GM21825 (cell line): ENCODE measurements around the gene NREP.
A peak's percentile ranks its signal among the peaks of the same experiment; 100 is the strongest.
"Not testable (repeated sequence)": the region's sequence is repeated elsewhere in the genome, so short reads cannot be mapped to it uniquely, and the experiment has no call there.

Experiments
- ATAC-seq: cut with Tn5 transposase; IDR thresholded peaks from one replicate; pipeline ENCODE4 v1.9.1; 2021; ENCODE audit warnings: mild to moderate bottlenecking, moderate library complexity; ENCODE audit not compliant: unreplicated experiment

The NREP gene

DNA sequence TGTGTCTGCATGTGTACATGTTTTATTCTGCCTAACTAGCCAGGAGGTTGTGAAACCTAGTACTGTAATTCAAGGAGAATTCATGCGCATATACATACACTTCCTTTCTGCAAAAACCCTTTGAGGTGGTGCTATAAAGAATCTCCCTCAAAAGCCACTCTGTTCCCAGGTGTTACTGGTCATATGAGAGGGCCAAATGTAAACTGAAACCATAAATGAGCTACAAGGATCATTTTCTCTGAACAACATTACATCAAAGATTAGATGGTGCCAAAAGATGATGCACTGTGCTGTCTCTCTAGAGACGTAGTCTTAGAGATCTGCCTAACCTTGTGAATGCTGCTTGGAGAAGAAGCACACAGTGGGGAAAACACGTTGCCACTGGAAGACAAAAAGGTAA, 15.7 kb downstream of the NREP start:
- ATAC-seq = no peak

- ATAC-seq = no peak
Observed at GRCh38 chr5:111739416-111739815, 17.6 kb downstream of the NREP start.

DNA sequence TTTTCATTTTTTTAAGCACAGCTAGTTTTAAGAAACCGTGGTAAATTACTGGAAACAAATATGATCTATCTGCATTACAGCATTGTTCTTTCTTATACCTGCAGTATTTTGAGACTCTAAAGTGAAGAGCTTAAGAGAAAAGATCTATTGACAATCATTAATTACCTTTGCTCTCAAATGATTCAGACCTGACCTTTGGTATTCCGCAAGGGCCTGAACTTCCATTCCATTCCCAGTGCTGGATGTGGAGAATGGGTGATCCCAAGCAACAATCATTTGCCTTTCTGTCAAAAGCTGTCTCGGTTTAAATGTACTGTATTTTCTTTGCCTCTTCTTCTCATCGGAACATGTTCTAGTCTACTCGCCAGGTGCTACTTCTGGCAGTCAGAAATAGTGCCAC, 18.9 kb downstream of the NREP start:
- no peak for ATAC-seq

DNA sequence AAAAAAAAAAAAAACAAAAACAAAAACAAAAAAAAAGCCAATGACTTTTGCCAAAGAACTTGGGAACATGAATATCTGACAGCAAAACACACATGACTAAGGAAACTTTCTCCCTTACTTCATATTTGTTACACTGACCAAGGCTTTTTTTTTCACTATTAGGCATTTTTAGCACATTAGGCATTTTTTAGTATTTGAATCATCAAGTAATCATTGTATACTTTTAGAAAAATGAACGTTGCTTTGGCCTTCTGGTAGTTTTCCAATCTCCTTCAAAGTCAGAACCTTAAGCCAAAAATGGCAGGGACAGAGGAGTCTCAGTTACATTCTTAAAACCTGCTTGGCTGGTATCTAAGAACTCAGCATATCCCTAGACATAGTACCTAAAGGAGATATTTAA, 19.3 kb downstream of the NREP start:
- ATAC-seq = no peak

DNA sequence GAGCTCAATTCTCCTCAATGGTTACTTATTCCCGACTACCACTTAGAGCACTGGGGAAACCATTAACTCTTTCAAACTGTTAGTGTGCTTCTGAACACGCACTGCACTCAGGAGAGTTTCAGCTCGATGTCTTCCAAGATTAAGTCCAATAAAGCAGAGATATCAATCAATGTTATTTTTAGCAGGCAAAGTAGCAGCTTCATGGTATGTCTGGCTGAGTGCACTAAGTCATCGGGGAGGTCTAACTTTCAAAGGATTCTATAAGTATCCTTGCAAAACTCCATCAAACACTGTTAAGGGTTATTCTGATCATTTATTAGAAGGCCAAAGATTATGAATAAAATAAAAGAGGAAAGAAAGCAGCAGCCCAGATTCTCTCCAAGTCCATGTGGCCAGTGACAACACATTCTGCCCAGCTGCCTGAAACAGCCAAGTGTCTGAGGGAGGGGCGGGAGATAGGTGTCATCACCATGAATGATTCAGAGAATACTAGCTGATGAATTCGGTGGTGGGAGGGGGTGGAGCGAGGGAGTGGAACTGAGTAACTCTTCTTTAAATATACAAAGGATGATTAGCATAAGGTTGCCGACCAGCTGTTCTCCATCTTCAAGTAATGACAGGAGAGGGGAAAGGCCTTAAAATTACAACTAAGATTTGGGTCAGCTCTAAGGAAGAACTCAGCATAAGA, 21.3 kb downstream of the NREP start:
- no peak for ATAC-seq

GRCh38 chr5:111734597-111734996, 22.4 kb downstream of the NREP start:
- no peak for ATAC-seq

GRCh38 chr5:111734013-111734412, 23.0 kb downstream of the NREP start:
- no peak for ATAC-seq

DNA sequence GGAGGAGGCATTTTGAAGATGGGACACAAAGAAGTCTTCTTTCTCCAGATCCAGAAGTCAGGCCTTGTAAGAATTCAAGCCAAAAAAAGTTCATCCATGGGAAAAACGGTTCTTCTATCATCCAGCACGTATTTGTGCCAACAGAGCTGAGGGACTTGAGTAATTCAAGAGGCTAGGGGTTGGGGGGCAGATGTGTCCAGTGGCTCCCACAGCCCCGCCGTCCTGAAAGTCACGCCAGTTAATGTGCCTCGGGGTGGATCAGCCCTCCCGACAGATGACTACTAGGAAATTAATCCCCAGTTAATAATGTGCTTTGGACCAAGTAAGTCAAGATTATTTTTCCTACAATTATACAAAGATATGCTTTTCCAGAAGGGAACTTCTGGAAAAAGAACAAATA, 23.4 kb downstream of the NREP start:
- ATAC-seq = no peak

DNA sequence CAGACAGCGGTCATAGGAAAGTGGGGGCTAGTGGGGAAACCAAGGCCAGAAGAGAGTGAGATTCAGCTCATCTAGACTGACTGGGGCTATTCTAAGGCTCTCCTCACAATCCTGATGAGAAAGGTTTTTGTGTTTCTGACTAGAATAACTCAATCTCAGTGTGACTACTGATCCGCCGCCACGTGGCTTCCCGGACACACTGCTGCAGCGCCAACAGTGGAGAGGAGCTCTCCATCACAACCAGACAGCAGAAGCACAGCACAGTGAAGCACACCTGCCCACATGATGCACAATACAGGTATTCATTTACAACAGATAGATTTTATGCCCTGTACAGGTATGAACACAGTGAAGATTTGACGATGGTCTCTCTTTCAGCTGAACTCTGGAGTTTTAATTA, 25.4 kb downstream of the NREP start:
- ATAC-seq = no peak

DNA sequence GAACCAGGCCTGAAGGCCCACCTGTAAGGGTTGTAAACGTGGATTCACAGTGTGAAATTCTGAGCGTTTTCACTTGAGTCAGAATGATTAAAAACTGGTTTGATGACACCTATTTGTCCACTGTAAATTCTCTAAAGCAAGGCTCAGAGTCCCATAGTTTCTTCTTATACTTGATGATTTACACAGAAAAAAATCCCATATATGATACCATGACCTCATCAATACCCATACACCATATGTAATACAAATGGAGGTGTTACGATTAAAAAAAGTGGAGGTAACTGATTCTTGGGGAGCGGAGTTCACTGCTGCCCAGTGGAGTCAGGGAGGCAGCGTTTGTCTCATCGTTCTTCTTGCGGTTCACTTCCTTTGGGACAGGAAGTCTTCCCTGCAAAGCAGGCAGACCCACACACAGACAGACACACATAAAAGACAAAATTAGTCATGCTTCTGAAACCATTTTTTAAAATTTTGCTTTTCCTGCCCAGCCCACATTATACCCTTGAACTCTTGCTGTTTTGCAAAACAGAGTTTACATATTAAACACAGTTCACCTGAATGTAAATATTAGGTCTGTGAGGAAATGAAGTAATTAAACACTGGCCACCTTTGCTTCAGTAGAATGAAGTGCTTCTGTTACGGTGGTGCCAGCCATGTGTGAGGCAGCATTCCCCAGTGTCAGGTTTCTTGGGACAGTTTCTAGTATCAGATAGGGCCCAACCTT, 26.2 kb downstream of the NREP start:
- ATAC-seq = no peak

DNA sequence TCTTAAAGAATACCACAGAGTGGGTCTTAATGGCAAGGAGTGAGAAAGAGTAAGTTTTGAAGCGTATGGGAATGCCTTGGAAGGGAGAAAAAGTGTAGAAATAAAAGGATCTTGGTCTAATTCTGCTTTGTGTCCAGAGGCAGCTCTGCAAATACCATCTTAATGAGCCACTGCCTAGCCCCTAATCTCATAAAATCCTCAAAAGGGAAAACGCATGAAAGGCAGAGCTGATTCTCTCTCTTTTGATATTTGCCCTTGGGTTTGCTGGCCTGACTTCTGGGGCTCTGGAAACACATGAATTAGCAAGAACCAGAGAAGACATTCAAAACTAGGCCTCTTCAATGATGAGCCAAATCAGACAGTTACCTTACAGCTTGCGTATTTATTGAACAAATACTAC, 28.1 kb downstream of the NREP start:
- no peak for ATAC-seq

DNA sequence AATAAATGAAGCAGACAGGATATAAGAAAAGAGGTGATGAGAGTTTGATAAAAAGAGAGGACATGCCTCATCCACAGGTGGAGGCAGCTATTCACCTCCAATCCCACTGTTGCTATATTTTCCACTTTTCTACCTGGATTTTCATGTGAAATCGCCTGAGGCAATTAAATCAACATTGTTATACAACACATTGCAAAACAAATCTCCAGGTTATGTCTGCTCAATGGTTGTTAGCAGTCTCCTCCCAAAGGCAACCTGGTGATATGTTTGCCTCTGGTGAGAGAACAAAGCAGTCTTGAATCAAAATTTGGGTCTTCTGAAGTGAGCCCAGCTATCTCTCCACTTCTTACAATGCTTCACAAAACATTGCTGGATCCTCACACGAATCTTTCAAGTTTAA, 30.0 kb downstream of the NREP start:
- no peak for ATAC-seq

- no peak for ATAC-seq
Observed at GRCh38 chr5:111722140-111722539, 34.9 kb downstream of the NREP start.

GRCh38 chr5:111720333-111720890, 36.6 kb downstream of the NREP start:
- ATAC-seq = no peak

GRCh38 chr5:111719773-111720172, 37.2 kb downstream of the NREP start:
- no peak for ATAC-seq

GRCh38 chr5:111716789-111717188, 40.2 kb downstream of the NREP start:
- not testable (repeated sequence) for ATAC-seq

DNA sequence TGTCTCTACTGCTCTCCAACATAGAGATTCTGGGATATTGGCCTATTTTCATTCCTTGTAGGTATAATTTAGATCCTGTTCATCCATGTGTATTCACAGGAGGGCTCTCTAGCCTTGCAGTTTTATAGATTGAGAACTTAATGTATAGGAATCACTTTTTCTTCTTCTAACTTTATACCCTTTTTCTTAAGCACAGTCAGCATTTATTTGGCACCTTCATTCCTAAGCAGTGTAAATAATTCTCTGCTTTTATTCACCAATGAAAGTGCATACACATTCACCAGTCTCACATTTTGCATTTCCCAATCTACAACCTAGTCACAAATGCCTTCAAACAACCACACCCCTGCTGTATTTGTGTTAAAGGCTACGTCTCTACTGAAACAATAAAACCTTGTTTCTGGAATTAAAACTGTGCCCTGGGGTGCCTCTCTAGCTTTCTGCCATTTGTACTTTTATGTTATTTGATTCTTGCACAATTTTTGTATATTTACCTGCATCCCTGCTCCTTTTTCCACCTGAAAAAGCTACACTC, 49.3 kb downstream of the NREP start:
- no peak for ATAC-seq

GRCh38 chr5:111706345-111706744, 50.6 kb downstream of the NREP start:
- no peak for ATAC-seq

DNA sequence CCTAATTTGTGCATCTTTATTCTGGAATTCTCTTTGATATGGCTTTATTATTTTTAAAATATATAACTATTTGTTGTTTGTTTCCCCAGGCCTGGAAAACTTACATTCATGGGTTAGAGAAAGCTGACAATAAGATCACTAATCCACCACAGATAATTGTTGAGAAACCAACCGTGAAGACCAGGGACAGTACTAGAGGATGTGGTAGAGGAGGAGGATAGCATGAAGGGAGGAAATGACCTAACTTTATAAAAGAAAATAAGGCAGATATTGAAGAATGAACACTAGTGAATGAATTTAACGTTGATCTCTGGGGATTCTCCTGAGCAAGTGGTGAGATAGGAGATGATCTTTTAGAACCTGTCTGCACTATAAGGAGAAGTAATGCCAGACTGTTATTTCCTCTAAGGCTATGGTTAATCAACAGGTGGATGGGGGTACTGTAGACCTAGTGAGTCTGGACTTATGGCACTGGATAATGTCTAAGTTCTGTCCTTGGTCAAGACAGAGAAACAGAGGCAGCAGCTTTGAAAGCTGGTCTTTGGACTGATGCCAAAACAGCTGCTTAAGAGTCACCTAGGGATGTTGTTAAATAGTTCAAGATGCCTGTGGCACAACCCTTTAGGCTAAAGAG, 52.4 kb downstream of the NREP start:
- peak; percentile 55 for ATAC-seq

GRCh38 chr5:111703662-111704061, 53.3 kb downstream of the NREP start:
- ATAC-seq = peak; percentile 97

DNA sequence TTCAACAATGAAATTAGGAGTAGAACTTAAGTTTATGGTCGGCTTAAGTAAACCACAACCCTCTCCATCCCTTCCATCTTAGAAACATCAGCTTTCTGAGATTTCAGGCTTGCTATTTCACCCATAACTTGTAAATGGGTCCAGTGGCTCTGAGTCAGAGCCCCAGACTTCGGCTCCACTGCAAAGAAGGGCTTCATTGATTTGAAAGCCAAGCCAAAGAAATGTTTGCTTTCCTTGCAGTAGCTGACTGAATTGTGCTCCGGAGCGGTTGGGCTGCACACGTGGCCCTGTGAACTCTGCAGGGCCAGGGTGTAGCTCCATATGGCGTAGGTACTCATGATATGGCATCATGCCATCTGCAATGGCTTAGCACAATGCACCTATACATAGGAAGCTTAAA, 57.0 kb downstream of the NREP start:
- no peak for ATAC-seq

GRCh38 chr5:111699324-111699723, 57.7 kb downstream of the NREP start:
- ATAC-seq = no peak
